Astrocyte (in vitro differentiated cells and primary cell): ENCODE data around the gene CA10.

Experiments used
- CTCF ChIP-seq: IDR thresholded peaks from 2 replicates; pipeline ENCODE4 v1.5.1; 2011; ENCODE audit warnings: low read depth, mild to moderate bottlenecking, inconsistent platforms, low read length, moderate library complexity; ENCODE audit not compliant: insufficient read depth
- EZH2 ChIP-seq: IDR thresholded peaks from 2 replicates; pipeline ENCODE4 v1.6.1; 2012; ENCODE audit warnings: mild to moderate bottlenecking, low read length, inconsistent platforms; ENCODE audit not compliant: insufficient read depth

GRCh38 chr17:51595826-51596398 is 562.6 kb downstream of the CA10 start:
- no peak for TF ChIP-seq CTCF
- TF ChIP-seq EZH2: no peak
